Trophoblast cell (in vitro differentiated cells and primary cell): ENCODE measurements around the gene HAX1.
"Not testable (repeated sequence)": the region's sequence is repeated elsewhere in the genome, so short reads cannot be mapped to it uniquely, and the experiment has no call there.

Experiments
- DNase-seq, 2 donors: peaks; one replicate each; pipeline ENCODE4 v3.0.0-alpha.2; 2016
- H2AFZ ChIP-seq: 2 replicates; pipeline ENCODE4 v1.6.1; 2013; ENCODE audit warnings: low read length, moderate library complexity, mild to moderate bottlenecking; ENCODE audit not compliant: insufficient read depth, poor library complexity
- H2AK5ac ChIP-seq: 2 replicates; pipeline ENCODE4 v1.6.1; 2013; ENCODE audit warnings: mild to moderate bottlenecking, low read length
- H2BK120ac ChIP-seq: 2 replicates; pipeline ENCODE4 v1.6.1; 2013; ENCODE audit warnings: low read length, mild to moderate bottlenecking, moderate library complexity; ENCODE audit not compliant: insufficient read depth, poor library complexity
- H2BK12ac ChIP-seq: 2 replicates; pipeline ENCODE4 v1.6.1; 2013; ENCODE audit warnings: mild to moderate bottlenecking, low read length, moderate library complexity
- H2BK5ac ChIP-seq: 2 replicates; pipeline ENCODE4 v1.6.1; 2013; ENCODE audit warnings: low read length, low read depth, moderate library complexity, mild to moderate bottlenecking; ENCODE audit not compliant: poor library complexity
- H3K14ac ChIP-seq: 2 replicates; pipeline ENCODE4 v1.6.1; 2013; ENCODE audit warnings: mild to moderate bottlenecking, low read length
- H3K18ac ChIP-seq: 2 replicates; pipeline ENCODE4 v1.6.1; 2013; ENCODE audit warnings: mild to moderate bottlenecking, low read length
- H3K23ac ChIP-seq: 2 replicates; pipeline ENCODE4 v1.6.1; 2013; ENCODE audit warnings: low read length
- H3K27ac ChIP-seq: 2 replicates; pipeline ENCODE4 v1.5.1; 2013; ENCODE audit warnings: low read depth, mild to moderate bottlenecking, inconsistent platforms, low read length, moderate library complexity
- H3K27me3 ChIP-seq: 2 replicates; pipeline ENCODE4 v1.6.1; 2013; ENCODE audit warnings: inconsistent platforms, mild to moderate bottlenecking, low read length, moderate library complexity; ENCODE audit not compliant: insufficient read depth
- H3K36me3 ChIP-seq, 2 experiments: 1 replicate in 1 of 2; 2 replicates in 1 of 2; pipeline ENCODE4 v1.6.1; 2013; ENCODE audit warnings: low read length in 2 of 2, mild to moderate bottlenecking in 2 of 2, moderate library complexity in 1 of 2; ENCODE audit not compliant: insufficient read depth in 2 of 2, control insufficient read depth in 1 of 2
- H3K4ac ChIP-seq: 2 replicates; pipeline ENCODE4 v1.6.1; 2013; ENCODE audit warnings: low read depth, mild to moderate bottlenecking, low read length, moderate library complexity
- H3K4me1 ChIP-seq, 2 experiments: 1 replicate in 1 of 2; 2 replicates in 1 of 2; pipeline ENCODE4 v1.6.1; 2013; ENCODE audit warnings: low read length in 2 of 2, mild to moderate bottlenecking in 2 of 2, moderate library complexity in 1 of 2; ENCODE audit not compliant: insufficient read depth in 2 of 2, control insufficient read depth in 1 of 2
- H3K4me2 ChIP-seq: 2 replicates; pipeline ENCODE4 v1.6.1; 2013; ENCODE audit warnings: inconsistent platforms, mild to moderate bottlenecking, low read length, moderate library complexity
- H3K4me3 ChIP-seq: 2 replicates; pipeline ENCODE4 v1.5.1; 2013; ENCODE audit warnings: mild to moderate bottlenecking, low read depth, low read length, inconsistent platforms
- H3K79me1 ChIP-seq: one replicate; pipeline ENCODE4 v1.6.1; 2013; ENCODE audit warnings: low read length
- H3K79me2 ChIP-seq: 2 replicates; pipeline ENCODE4 v1.6.1; 2013; ENCODE audit warnings: low read length, mild to moderate bottlenecking; ENCODE audit not compliant: control insufficient read depth, insufficient read depth, poor library complexity
- H3K9ac ChIP-seq: 2 replicates; pipeline ENCODE4 v1.6.1; 2013; ENCODE audit warnings: mild to moderate bottlenecking, low read length
- H3K9me3 ChIP-seq: 2 replicates; pipeline ENCODE4 v1.6.1; 2013; ENCODE audit warnings: low read depth, mild to moderate bottlenecking, control low read depth, inconsistent platforms, low read length; ENCODE audit not compliant: insufficient read depth
- H4K12ac ChIP-seq: 2 replicates; pipeline ENCODE4 v1.6.1; 2013; ENCODE audit warnings: low read depth, mild to moderate bottlenecking, low read length, moderate library complexity
- H4K8ac ChIP-seq: 2 replicates; pipeline ENCODE4 v1.6.1; 2013; ENCODE audit warnings: low read depth, mild to moderate bottlenecking, low read length, moderate library complexity
- H4K91ac ChIP-seq: one replicate; pipeline ENCODE4 v1.6.1; 2013; ENCODE audit warnings: low read depth, mild to moderate bottlenecking, low read length, moderate library complexity
- WGBS: extraction: QIAGEN DNeasy Blood & Tissue Kit; methylation state at CpG from one replicate; pipeline ENCODE4 v1.1.7; 2013; ENCODE audit warnings: missing lambda C conversion rate; ENCODE audit not compliant: insufficient read length, insufficient coverage; ENCODE audit errors: extremely low coverage; 5-methylcytosine and 5-hydroxymethylcytosine counted together

Gene HAX1

DNA sequence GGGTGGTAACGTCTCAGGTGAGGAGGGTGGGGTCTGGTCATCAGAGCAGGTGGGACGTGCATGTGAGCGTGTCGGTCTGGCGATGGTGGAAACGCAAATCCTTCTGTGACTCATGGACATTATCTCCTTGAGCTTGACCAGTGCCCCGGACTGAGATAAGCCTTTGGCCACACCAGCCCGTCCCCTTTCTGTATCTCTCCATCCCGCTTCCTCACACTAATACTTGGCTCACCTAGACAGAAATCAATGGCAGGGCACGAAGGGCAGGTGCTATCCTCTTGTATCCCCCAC is 40.6 kb downstream of the HAX1 start:
- no peak overlapping the region for H3K23ac ChIP-seq
- H3K27ac ChIP-seq: no peak overlapping the region
- DNase-seq: no peak
- H3K18ac ChIP-seq: no peak overlapping the region
- no peak overlapping the region for H2BK12ac ChIP-seq
- H3K9me3 ChIP-seq: peaks cover 8% of the 10 kb centered on the region
- no peak overlapping the region for H4K12ac ChIP-seq
- H2AK5ac ChIP-seq: no peak overlapping the region
- H3K4me1 ChIP-seq: no peaks in the 10 kb centered on the region
- H3K79me2 ChIP-seq: no peaks in the 10 kb centered on the region
- no peak overlapping the region for H2AFZ ChIP-seq
- H3K4me3 ChIP-seq: no peak overlapping the region
- H3K27me3 ChIP-seq: no peaks in the 10 kb centered on the region
- no peak overlapping the region for H4K91ac ChIP-seq
- H4K8ac ChIP-seq: no peak overlapping the region
- no peaks in the 10 kb centered on the region for H3K36me3 ChIP-seq
- no peak overlapping the region for H3K9ac ChIP-seq
- no peaks in the 10 kb centered on the region for H3K79me1 ChIP-seq
- no peak overlapping the region for H3K4ac ChIP-seq
- H2BK5ac ChIP-seq: no peak overlapping the region
- WGBS: no CpG with 5 or more reads among the region's 10 CpGs
- H3K4me2 ChIP-seq: no peak overlapping the region
- no peak overlapping the region for H3K14ac ChIP-seq
- H2BK120ac ChIP-seq: no peak overlapping the region

DNA sequence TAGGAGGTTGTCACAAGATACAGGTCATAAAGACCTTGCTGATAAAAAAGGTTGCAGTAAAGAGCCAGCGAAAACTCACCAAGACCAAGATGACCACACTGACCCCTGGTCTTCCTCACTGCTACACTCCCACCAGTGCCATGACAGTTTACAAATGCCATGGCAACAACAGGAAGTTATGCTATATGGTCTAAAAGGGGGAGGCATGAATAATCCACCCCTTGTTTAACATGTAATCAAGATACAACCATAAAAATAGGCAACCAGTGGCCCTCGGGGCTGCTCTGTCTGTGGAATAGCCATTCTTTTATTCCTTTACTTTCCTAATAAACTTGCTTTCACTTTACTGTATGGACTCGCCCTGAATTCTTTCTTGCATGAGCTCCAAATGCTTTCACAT is 41.8 kb downstream of the HAX1 start:
- H4K8ac ChIP-seq, H4K12ac ChIP-seq, H3K79me2 ChIP-seq, H2AK5ac ChIP-seq, H3K18ac ChIP-seq, H3K36me3 ChIP-seq, H3K4ac ChIP-seq, H3K14ac ChIP-seq, DNase-seq, H2BK5ac ChIP-seq, H3K4me1 ChIP-seq, H2BK120ac ChIP-seq, H3K27ac ChIP-seq, H2AFZ ChIP-seq, H3K9ac ChIP-seq, H3K79me1 ChIP-seq, H3K4me3 ChIP-seq, H3K27me3 ChIP-seq, H3K4me2 ChIP-seq, H3K23ac ChIP-seq, H2BK12ac ChIP-seq, H4K91ac ChIP-seq, H3K9me3 ChIP-seq: not testable (repeated sequence)
- WGBS: no CpG with 5 or more reads among the region's 3 CpGs

DNA sequence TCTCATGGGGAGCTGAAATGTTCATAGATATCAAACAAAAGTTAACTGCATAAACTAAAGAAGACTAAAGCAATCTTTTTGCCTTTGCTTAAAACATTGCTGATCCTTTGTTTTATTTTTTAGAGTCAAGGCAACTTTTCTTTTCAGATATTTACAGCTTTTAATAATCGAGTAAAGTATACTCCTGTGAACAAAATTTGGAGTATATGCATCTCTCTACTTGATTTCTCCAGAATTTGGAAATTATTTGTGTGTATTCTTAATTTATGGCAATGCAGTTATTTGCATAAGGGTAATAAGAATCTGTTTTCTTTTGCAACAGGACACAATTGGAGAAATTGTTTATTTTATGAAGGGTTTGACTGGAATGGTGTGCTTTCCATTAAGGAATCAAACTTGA is 44.3 kb downstream of the HAX1 start:
- Histone ChIP-seq H2BK12ac (no peak overlapping the region), H3K23ac (no peak overlapping the region), H3K36me3 (no peaks in the 10 kb centered on the region), H3K79me2 (no peaks in the 10 kb centered on the region), H4K8ac (no peak overlapping the region), H3K4me3 (no peak overlapping the region), H3K4me1 (peaks cover 0 to 5% of the 10 kb centered on the region in 2 experiments), H3K4ac (no peak overlapping the region), H4K91ac (no peak overlapping the region), H4K12ac (no peak overlapping the region), H2AFZ (no peak overlapping the region), H2BK120ac (no peak overlapping the region), H3K27ac (no peak overlapping the region), H3K4me2 (no peak overlapping the region), H3K9me3 (peaks cover 6% of the 10 kb centered on the region), H3K9ac (no peak overlapping the region), H3K14ac (no peak overlapping the region), H2AK5ac (no peak overlapping the region), H3K27me3 (no peaks in the 10 kb centered on the region), H2BK5ac (no peak overlapping the region), H3K18ac (no peak overlapping the region), H3K79me1 (no peaks in the 10 kb centered on the region)
- no peak for DNase-seq
- WGBS: no CpG with 5 or more reads among the region's 1 CpG

DNA sequence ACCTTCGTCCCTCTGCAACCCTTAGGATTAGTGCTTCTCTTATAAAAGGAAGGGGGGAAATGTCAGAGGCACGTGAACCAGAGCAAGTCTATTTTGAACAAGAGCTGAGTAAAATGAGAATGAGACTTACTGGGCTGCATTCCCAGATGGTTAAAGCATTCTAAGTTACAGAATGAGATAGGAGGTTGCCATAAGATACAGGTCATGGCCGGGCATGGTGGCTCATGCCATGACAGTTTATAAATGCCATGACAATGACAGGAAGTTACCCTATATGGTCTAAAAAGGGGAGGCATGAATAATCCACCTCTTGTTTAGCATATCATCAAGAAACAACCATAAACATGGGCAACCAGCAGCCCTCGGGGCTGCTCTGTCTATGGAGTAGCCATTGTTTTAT is 46.0 kb downstream of the HAX1 start:
- Histone ChIP-seq H2AFZ (no peak overlapping the region), H2BK120ac (no peak overlapping the region), H2BK12ac (no peak overlapping the region), H3K27me3 (no peaks in the 10 kb centered on the region), H3K18ac (no peak overlapping the region), H4K12ac (no peak overlapping the region), H3K27ac (no peak overlapping the region), H3K79me1 (no peaks in the 10 kb centered on the region), H3K9me3 (peaks cover 3% of the 10 kb centered on the region), H2AK5ac (no peak overlapping the region), H4K8ac (no peak overlapping the region), H3K4ac (no peak overlapping the region), H3K23ac (no peak overlapping the region), H3K36me3 (no peaks in the 10 kb centered on the region), H3K4me1 (peaks cover 0 to 5% of the 10 kb centered on the region in 2 experiments), H2BK5ac (no peak overlapping the region), H4K91ac (no peak overlapping the region), H3K14ac (no peak overlapping the region), H3K79me2 (no peaks in the 10 kb centered on the region), H3K4me3 (no peak overlapping the region), H3K9ac (no peak overlapping the region), H3K4me2 (no peak overlapping the region)
- DNase-seq: peak; percentile 58 to 76
- no CpG with 5 or more reads among the region's 4 CpGs for WGBS
